Activated CD8-positive, alpha-beta memory T cell treated with anti-CD3 and anti-CD28 coated beads for 24 hours (primary cell): ENCODE results near the gene EXOC6B.
A peak's percentile ranks its signal among the peaks of the same experiment; 100 is the strongest.

ENCODE experiments used
- DNase-seq: peaks from one replicate; pipeline ENCODE4 v3.0.0-alpha.2; 2020

EXOC6B gene

DNA sequence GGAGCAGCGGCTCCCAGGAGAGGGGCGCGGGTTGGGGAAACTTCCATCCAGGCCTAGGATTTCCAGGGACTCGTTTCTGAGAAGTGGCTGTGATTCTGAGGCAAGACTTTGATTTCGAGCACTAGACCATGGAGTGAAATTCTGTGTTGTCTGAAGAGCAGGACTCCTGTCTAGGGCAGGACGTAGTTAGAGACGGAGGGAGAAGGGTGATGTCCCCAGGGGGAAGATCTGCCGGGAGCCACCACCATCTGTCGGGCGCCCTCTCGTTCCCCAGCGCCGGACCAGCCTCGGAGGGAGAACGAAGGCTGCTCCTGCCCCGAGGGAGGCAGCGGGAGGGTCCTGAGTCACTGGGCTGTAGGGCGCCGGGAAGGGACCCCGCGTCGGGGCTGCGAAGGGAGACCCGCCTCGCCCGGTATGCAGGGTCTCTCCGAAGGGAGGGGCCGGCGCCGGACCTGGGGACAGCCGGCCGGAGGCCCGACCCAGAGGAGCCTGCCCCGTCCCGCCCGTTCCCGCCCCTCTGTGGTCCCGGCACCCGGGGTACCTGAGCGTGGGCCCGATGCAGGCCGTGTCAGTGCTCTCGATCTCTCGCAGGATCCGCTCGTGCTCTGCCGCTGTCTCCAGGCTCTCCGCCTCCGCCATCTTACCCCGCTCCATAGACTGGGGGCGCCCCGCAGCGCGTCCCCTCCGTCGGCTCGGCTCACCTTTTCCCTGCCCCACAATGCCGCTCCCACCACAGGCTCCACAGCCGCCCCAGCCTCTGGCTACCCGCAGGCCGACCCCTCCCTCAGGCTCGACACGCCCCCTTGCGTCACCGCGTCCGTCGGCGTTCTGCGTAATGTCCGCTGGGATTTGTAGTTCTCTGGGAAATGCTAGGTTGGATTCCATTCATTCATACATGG is at the start of gene EXOC6B:
Gene EXOC6B, minus strand, starts transcription at position 777 of the 899 bp plus-strand sequence.
- peak; percentile 96 for DNase-seq

DNA sequence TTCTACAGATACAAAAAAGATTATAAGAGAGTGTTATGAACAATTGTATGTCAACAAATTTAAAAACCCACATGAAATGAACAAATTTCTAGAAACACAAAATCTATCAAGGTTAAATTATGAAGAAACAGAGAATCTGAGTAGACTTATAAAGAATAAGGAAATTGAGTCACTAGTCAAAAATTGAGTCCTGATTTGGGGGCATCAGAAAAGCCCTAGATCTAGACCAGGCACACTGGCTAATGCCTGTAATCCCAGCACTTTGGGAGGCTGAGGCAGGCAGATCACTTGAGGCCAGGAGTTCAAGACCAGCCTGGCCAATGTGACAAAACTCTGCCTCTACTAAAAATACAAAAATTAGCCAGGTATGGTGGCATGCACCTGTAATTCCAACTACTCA is 46.0 kb upstream of the EXOC6B start:
- DNase-seq: no peak

DNA sequence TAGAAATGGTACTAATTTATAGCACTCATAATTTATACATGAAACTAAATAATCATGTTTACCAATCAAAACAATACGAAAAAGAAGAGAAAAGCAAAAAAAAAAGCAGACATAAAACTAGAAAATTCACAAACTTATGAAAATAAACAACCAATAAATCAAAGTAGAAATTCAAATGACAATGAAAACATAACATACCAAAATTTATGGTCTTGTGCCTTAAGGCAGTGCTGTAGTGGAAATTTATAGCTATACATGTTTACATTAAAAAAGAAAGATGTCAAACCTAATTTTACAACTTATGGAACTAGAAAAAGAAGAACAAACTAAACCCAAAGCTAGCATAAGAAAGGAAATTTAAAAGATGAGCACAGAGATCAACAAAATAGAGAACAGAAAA is 45.2 kb upstream of the EXOC6B start:
- no peak for DNase-seq

DNA sequence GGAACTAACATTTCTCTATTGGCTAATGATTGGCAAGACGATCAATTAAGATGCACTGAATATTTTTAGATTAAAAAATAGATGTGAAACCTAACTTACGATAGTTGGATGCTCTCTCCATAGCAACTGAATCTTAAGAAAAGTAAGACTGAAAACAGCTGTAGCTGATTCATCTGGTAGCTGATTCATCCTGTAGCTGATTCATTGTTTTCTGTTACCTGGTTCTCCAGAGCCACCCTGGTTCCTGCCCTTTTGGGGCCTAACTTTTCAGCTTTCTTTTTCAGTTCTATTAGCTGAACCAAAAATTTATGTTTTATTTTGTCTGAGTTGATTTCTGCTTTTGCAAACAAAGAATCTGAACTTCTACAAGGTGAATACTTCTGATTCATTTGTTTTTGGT is 38.7 kb upstream of the EXOC6B start:
- no peak for DNase-seq

DNA sequence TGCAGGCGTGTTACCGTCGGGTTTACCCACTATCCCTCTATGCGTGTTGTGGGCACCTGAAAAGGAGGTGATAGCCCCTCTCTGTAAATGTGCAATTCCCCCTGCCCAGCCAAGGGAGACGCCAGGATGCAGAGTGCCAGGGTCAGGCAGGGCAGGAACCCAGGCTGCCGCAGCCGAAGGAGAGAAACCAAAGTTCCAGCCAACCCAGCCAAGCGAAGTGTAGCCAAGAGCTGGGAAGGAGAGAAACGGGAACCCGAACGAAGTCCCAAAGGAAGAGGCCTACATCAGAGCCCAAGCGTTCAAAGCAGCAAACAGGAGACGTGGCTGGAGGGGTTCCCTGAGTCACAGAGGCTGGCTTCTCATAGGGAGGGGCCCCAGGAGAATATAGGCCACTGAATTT is 37.2 kb upstream of the EXOC6B start:
- no peak for DNase-seq

DNA sequence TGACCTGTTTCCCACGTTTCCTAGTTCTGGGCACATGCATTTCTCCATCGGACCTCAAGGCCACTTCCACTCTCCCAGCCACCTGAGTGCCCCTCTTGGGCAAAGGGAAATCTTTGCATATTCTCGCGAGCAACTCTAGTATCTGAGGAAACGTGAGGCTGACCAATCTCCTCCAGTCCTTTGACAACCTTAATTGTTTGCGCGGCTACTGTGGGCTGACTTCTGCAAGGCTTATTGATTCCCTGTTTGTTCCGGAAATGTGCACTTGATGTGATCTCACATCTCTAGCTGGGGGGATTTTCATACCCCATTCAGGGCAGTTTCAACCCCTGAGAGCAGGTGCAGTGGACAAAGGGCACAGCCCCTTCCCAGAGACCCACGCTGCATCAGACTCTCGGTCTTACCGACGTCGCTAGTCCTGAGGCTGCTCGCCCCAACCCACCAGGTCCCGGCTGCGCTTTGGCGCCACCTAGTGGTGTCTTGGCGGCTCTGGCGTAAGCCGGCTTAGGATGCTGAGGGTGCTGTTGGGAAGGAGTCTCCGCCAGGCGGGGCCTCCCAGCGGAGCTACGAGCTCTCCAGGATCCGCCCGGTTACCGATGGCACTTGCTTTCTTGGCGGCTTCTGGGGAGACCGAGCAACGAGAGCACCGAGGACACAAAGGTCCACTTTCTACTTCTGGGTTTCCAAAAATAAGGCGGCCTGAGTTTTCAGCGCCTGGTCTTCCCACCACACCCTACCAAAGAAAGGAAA is 36.6 kb upstream of the EXOC6B start:
- peak; percentile 95 for DNase-seq

DNA sequence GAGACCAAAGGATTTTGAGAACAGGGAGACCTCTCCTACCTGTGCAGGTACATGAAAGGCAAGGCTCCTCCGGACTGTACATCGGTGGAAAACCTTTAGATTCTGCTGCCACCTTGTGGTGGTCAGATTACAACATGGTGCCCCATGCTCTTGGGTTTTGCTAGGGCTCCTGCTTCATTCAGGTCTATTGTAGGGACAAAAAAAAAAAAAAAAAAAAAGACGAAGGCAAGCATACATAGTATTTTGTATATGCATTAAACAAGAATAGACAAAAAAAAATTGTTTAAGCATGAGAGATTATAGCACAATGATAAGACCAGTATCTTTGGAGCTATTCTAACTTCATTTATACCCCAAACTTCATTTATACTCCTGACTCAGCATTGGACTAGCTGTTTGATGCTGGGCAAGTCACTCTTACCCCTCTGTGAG is 34.0 kb upstream of the EXOC6B start:
- peak; percentile 73 for DNase-seq

DNA sequence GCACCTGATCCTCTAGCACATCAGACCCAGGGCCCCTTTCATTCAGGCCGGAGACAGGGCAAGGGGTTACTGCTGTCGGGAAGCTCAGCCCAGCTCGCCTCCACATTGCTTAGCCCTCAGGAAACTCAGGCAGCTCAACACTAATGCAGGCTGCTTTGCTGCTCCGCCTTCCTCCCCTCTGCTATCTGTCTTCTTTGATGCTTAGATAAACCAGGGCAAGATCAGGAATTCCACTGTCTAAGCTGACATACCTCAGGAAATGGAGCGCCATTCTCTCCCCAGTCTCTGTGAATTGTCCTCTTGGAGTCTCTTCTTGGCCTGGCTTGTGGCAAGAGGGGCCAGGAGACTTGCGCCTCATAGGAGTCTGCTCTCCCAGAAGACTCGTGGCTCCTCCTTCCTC is 25.5 kb upstream of the EXOC6B start:
- DNase-seq: no peak

DNA sequence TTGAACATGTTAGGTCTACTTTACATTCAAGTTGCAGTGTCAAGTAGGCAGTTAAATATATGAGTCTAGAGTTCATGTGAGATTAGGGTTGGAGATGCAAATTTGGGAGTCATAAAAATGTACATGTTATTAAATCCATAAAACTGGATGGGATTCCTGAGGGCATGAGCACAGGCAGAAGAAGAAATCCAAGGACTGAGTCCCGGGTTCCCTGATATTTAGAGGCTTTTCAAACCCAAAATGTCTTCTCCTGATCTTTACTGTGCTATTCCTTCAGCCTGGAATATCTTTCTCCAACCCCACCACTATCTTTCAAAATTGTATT is 23.3 kb upstream of the EXOC6B start:
- no peak for DNase-seq

DNA sequence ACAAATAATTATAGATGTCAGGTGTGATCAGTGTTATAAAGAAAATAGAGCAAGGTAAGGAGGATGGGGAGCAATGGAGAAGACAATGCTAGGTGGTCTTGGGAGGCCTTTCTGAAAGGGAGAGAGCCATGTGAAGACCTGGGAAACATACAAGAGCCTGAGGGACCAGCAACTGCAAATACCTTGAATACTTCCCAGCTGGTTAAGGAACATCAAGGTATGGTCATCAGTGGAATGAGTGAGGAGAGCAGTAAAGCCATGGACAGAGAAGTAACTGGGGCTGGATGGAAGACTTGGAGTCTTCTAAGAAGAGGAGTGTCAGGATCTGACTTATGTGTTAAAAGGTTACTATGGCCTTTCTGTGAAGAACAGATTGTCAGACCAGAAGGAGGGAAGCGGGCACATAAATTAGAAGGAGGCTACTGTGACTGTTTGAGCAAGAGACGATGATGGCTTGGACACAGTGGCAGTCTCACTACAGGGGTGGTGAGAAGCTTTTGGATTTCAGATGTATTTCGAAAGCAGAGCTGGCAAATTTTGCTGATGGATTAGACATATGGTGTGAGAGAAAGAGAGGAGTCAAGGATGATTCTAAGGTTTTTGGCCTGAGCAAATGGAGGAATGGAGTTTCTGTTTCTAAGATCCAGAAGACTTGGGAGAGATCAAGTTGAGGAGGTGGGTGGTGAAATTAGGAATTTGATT is 22.8 kb upstream of the EXOC6B start:
- DNase-seq: no peak

DNA sequence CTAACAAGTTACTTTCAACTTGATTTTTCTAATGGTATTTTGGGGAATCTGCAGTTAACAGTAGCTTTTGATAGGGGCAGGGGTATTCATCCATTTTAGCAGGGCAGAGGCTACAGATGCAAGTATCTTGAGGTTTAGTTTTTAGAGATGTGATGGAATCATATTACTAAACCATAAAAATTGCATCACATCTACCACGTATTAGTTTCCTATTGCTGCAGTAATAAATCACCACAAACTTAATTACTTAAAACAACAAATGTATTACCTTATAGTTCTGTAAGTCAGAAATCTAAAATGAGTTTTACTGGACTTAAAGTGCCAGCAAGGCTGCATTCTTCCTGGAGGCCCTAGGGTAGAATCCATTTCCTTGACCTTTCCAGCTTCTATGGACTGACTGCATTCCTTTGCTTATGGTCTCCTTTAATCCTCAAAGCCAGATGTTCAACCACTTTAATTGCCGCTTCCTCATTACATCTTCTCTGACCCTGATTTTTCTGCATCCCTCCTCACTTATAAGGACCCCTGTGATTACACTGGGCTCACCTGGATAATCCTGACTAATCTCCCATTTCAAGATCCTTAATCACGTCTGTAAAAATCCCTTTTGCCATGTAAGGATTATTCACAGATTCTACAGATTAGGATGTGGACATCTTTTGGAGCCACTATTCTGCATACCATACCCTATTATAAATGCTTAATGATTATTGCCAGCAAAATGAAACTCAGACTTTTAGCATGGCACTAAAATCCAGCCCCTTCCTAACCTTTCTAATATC is 21.9 kb upstream of the EXOC6B start:
- DNase-seq: no peak

DNA sequence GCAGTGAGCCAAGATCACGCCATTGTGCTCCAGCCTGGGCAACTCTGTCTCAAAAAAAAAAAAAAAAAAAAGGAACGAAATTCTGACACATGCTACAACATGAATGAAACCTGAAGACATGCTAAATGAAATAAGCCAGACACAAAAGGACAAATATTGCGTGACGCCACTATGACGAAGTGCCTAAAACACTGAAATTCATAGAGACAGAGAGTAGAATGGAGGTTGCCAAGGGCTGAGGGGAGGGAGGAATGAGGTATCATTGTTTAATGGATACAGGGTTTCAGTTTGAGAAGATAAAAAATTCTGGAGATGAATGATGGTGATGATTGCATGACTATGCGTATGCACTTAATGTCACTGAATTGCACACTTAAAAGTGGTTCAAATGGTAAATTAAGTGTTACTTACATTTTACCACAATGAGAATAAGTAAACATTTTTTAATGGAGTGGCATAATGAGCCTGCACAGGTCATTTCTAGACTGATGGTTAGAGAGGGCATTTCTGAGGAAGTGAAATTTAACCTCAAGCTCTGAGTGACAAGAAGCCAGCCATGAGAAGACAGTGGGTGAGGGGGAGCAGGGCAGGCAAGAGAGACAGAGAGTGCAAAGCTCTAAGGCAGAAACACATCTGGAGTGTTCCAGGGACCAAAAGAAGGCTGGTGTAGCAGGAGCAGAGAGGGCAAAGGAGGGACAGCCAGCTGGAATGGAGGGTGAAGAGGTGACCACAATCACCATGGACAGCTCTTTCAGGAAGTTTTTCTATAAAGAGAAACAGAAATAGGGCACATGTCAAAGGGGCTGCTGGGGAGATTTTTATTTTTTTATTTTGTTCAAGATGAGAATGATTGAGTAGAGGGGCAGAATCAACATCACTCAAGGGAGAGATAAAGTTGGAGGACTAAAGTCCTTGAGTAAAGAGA is 20.6 kb upstream of the EXOC6B start:
- DNase-seq: no peak

DNA sequence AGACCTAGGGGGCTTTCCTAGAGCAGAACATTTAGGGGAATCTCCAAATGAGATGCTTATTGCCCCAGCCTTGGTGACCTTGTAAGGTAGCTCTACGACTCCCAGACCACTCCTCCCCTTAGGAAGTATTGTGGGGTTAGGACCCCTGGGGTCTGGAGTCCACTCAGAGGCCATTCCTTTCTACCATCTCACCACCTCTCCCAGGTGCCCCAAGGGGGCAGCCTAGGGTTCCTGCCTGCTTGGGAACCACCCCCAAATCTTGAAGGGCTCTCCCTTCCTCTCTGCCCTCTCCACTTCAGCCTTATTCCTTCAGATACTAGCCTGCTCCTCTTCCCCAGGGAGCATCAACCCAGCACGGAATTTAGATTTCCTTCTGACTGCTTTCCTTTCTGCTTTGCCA is 17.5 kb upstream of the EXOC6B start:
- no peak for DNase-seq

DNA sequence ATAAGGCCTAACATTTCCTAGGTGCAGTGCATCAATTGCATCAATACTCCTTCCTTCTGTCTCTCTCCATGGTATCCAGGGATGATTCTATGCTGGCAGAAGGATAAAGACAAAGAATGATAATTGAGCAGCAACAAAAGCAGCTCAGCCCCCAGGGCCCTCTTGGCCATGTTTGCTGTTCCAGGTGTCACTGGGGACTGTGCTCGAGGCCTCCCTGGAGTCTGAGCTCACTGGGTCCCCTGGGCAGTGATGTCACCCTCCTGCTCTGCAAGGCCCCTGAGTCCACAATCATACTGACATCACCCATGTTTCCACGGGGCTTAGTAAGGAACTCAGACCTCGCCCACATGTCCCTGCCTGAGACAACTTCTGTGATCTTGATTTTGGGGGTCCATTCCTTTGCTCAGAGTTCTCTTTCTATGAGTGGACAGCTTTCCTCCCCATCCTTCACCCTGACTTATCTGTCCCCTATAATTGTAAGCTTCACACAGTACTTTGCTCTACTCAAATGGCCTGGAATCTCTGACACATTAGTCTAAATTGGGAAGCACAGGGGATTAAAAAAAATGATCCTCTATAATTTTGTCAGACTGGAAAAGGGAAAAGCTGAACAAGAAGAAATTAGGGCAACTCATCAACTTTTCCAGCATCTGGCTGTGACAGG is 15.8 kb upstream of the EXOC6B start:
- DNase-seq: no peak

DNA sequence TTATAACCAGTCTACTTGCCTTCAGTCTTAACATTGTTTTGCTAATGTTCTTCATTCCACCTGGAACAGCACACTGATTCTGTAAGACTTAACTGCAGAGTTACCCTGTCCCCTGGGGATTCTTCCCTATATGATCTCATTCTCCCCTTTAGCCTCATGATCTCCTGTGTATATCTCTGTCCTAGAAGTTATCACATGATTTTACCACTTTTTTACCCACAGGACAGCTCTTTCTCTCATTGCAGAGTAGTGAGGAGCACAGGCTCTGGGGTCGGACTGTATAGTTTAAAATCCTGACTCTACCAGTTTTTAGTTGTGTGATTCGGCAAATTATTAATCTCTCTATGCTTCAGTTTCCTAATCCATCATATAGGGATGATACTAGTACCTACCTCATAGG is 14.2 kb upstream of the EXOC6B start:
- DNase-seq: no peak

DNA sequence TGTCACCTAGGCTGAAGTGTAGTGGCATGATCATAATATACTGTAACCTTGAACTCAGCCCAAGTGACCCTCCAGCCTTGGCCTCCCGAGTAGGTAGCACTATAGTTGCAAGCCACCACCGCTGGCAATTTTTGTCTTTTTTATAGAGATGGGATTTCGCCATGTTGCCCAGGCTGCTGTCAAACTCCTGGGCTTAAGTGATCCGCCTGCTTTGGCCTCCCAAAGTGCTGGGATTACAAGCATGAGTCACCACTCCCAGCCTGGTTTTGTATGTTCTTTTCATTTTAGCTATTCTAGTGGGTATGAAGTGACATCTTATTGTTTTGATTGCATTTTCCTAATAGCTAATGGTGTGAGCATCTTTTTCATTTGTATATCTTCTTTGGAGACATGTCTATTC is 11.3 kb upstream of the EXOC6B start:
- DNase-seq: no peak

DNA sequence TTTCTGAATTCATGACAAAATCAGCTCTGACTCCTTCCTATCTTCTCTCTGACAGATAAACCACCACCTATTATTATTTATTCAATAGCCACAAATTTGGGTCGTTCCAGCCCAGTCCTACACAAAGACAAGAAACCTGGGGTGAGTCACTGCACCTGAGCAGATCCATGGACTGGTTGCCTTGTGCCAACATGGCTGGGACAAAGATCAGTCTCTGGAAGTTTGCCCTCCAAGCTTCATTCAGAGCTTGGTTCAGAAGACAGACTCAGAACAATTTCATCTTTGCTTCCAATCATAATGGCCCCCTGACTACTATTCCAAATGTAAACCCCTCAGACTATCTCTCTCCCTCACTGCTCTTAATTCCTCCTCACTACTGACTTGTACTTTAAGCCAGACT is 9.6 kb upstream of the EXOC6B start:
- no peak for DNase-seq

DNA sequence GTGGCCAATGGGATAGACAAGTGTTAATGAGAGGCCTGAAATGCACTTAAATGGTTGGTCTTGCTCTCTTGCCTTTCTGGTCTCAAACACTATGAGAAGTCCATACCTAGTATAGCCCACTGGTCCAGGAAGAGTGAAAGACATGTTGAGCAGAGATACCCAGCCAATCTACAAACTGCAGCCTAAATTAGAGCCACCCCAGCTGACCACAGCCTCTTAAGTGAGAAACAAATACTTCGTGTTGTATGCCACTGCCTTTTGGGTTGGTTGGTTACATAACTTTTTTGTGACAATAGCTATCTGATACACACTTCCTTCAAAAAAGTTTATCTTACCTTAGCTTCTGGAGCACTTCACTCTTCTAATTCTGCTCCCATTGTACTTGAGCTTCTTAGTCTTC is 8.8 kb upstream of the EXOC6B start:
- no peak for DNase-seq

DNA sequence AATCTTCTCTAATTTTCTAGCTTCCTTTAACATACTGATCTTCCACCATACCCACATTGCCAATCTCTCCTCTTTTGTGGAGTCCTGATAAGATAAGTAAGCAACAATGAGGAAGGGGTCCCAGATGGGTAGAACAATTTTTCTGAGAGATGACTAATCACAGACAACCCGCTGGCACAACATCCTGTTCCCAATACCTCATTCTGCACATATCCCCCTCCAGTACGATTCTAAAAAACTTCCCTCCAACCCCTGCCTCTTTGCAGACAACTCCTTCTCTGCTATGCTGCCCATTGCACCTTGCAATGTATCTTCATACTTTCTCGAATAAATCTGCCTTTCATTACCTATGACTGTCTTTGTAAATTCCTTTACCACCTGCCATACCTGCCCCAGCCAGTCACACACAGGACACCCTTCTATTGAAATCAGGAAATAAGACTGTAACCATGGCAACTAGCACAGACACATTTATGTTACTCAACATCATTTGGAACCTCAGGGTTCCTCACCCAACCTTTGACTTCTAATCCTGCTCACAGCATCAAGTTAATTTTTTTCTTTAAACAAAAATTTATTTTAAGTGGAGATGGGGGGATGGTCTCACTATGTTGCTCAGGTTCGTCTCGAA is 7.4 kb upstream of the EXOC6B start:
- no peak for DNase-seq

DNA sequence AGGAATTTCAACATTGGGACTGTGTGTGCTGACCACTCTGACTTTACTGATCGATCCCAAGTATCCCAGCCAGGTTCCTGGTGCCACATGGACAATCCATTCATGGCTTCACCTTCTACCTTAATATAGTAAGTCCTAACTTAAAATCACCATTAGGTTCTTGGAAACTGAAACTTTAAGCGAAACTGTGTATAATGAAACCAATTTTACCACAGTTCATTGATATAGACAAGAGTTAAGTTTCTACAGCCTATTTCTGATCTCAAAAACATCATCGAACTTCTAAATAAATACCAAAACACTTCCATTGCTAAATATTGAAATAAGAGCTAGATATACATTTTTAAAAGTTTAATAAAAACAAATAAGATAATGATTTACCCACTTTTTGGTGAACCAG is 4.4 kb upstream of the EXOC6B start:
- no peak for DNase-seq
